SU-DHL-6 (cell line): Measurements from ENCODE around the gene CASP10.

ENCODE experiments used
- H2AFZ ChIP-seq: fragments of 200-600 bp; sonication (generic); 2 replicates; pipeline ENCODE4 v1.6.1; 2014; ENCODE audit warnings: low read depth, mild to moderate bottlenecking, moderate library complexity, mixed read lengths, antibody characterized with exemption, low read length; ENCODE audit not compliant: severe bottlenecking
- H3F3A ChIP-seq: fragments of 200-600 bp; shearing (Covaris generic); 2 replicates; pipeline ENCODE4 v1.6.0; 2016; ENCODE audit warnings: antibody characterized with exemption, mild to moderate bottlenecking; ENCODE audit not compliant: insufficient read depth
- H3K27ac ChIP-seq: fragments of 200-600 bp; sonication (generic); 2 replicates; pipeline ENCODE4 v1.5.1; 2016; ENCODE audit warnings: low read depth, mild to moderate bottlenecking, low read length, moderate library complexity, mixed read lengths
- H3K27me3 ChIP-seq: fragments of 200-600 bp; sonication (generic), shearing (Covaris generic); 2 replicates; pipeline ENCODE4 v1.6.0; 2014; ENCODE audit warnings: mild to moderate bottlenecking, low read length
- H3K36me3 ChIP-seq: fragments of 200-600 bp; sonication (generic); 2 replicates; pipeline ENCODE4 v1.6.1; 2014; ENCODE audit warnings: mild to moderate bottlenecking, low read length, mixed read lengths
- H3K4me2 ChIP-seq: fragments of 300-600, 200-600 bp; shearing (Covaris generic), sonication (generic); 2 replicates; pipeline ENCODE4 v1.6.0; 2014; ENCODE audit warnings: low read length, low read depth, mild to moderate bottlenecking; ENCODE audit not compliant: poor library complexity, severe bottlenecking
- H3K4me3 ChIP-seq: fragments of 200-600 bp; sonication (generic); 2 replicates; pipeline ENCODE4 v1.5.1; 2014; ENCODE audit warnings: antibody characterized with exemption, low read length, mild to moderate bottlenecking, mixed read lengths; ENCODE audit not compliant: insufficient read depth, poor library complexity, severe bottlenecking
- H3K79me2 ChIP-seq: fragments of 200-600 bp; sonication (generic); 2 replicates; pipeline ENCODE4 v1.6.1; 2014; ENCODE audit warnings: mild to moderate bottlenecking, low read length, moderate library complexity; ENCODE audit not compliant: insufficient read depth
- H3K9ac ChIP-seq: fragments of 200-600 bp; sonication (generic); 2 replicates; pipeline ENCODE4 v1.7.0; 2014; ENCODE audit warnings: mild to moderate bottlenecking, low read length
- H3K9me2 ChIP-seq: fragments of 200-600 bp; sonication (generic); replicated peaks from 2 replicates; pipeline ENCODE4 v1.6.1; 2014; ENCODE audit warnings: low read length; ENCODE audit not compliant: insufficient read depth
- H3K9me3 ChIP-seq: fragments of 200-600 bp; sonication (generic); 2 replicates; pipeline ENCODE4 v1.6.1; 2014; ENCODE audit warnings: low read length, mixed read lengths; ENCODE audit not compliant: insufficient read depth
- H4K20me1 ChIP-seq: fragments of 200-600 bp; sonication (generic); 2 replicates; pipeline ENCODE4 v1.6.1; 2014; ENCODE audit warnings: low read depth, mild to moderate bottlenecking, antibody characterized with exemption, low read length, moderate library complexity, mixed read lengths
- CTCF ChIP-seq: fragments of 200-600 bp; sonication (generic); IDR thresholded peaks from one replicate; pipeline ENCODE4 v1.5.1; 2017; ENCODE audit warnings: antibody characterized with exemption, mild to moderate bottlenecking, low read length, moderate library complexity; ENCODE audit not compliant: insufficient read depth, poor library complexity, severe bottlenecking
- EZH2phosphoT487 ChIP-seq: fragments of 200-600 bp; sonication (generic), shearing (Covaris generic); conservative IDR thresholded peaks from 2 replicates; pipeline ENCODE4 v1.6.1; 2018; ENCODE audit warnings: mild to moderate bottlenecking, antibody characterized with exemption, low read length, moderate library complexity, mixed read lengths

CASP10 gene

DNA sequence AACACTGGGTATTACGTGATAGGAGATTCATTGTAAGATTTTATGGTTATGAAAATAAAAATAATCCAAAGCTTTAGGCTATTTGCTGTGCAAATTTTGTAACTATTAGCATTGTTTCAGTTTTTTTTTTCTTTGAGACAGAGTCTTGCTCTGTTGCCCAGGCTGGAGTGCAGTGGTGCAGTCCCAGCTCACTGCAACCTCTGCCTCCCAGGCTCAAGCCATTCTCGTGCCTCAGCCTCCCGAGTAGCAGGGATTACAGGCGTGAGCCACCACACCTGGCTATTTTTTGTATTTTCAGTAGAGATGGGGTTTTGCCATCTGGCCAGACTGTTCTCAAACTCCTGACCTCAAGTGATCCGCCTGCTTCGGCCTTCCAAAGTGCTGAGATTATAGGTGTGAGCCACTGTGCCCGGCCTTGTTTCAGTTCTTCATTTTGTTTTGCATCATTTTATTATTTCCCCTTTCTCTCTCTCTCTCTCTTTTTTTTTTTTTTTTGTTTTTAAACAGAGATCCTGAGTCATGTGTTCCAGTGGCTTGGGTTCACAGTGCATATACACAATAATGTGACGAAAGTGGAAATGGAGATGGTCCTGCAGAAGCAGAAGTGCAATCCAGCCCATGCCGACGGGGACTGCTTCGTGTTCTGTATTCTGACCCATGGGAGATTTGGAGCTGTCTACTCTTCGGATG, 25.8 kb downstream of the CASP10 start:
- no peaks in the 10 kb centered on the region for H3K9me2 ChIP-seq
- no peaks in the 10 kb centered on the region for H3K36me3 ChIP-seq
- no peak overlapping the region for H2AFZ ChIP-seq
- H3K4me3 ChIP-seq, result no peak overlapping the region
- TF ChIP-seq EZH2phosphoT487, result no peak
- TF ChIP-seq CTCF, result no peak
- no peak overlapping the region for H3K27ac ChIP-seq
- no peaks in the 10 kb centered on the region for H3K79me2 ChIP-seq
- H3F3A ChIP-seq, result no peaks in the 10 kb centered on the region
- no peaks in the 10 kb centered on the region for H4K20me1 ChIP-seq
- no peak overlapping the region for H3K4me2 ChIP-seq
- H3K9me3 ChIP-seq, result no peaks in the 10 kb centered on the region
- H3K27me3 ChIP-seq, result no peaks in the 10 kb centered on the region
- no peak overlapping the region for H3K9ac ChIP-seq

DNA sequence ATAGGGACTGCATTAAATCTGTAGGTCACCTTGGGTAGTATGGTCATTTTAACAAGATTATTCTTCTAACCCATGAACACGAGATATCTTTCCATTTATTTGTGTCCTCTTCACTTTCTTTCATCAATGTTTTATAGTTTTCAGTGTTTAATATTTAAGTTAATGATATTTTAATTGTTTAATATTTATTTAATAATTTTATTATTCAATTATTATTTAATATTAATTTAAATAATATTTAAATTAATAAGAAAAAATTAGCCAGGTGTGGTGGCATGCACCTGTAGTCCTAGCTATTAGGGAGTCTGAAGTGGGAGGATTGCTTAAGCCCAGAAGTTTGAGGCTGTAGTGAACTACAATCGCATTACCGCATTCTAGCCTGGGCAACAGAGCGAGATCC, 33.0 kb downstream of the CASP10 start:
- no peaks in the 10 kb centered on the region for H3K9me2 ChIP-seq
- no peaks in the 10 kb centered on the region for H4K20me1 ChIP-seq
- no peak overlapping the region for H3K9ac ChIP-seq
- no peak overlapping the region for H3K4me3 ChIP-seq
- no peak overlapping the region for H3K4me2 ChIP-seq
- no peaks in the 10 kb centered on the region for H3K27me3 ChIP-seq
- no peak overlapping the region for H2AFZ ChIP-seq
- H3F3A ChIP-seq, result no peaks in the 10 kb centered on the region
- no peaks in the 10 kb centered on the region for H3K9me3 ChIP-seq
- no peaks in the 10 kb centered on the region for H3K36me3 ChIP-seq
- H3K79me2 ChIP-seq, result no peaks in the 10 kb centered on the region
- H3K27ac ChIP-seq, result no peak overlapping the region
- TF ChIP-seq EZH2phosphoT487 (no peak), CTCF (no peak)

- Histone ChIP-seq H3K4me3 (no peak overlapping the region), H3K9me3 (no peaks in the 10 kb centered on the region)
These were observed 34.0 kb downstream of the CASP10 start for GRCh38 chr2:201216918-201217317.

More at GRCh38 chr2:201216918-201217317, 34.0 kb downstream of the CASP10 start:
- no peak overlapping the region for H2AFZ ChIP-seq
- H3K79me2 ChIP-seq, result no peaks in the 10 kb centered on the region
- H3F3A ChIP-seq, result no peaks in the 10 kb centered on the region
- no peaks in the 10 kb centered on the region for H3K27me3 ChIP-seq
- H3K4me2 ChIP-seq, result no peak overlapping the region
- TF ChIP-seq CTCF (no peak), EZH2phosphoT487 (no peak)
- no peaks in the 10 kb centered on the region for H4K20me1 ChIP-seq
- H3K27ac ChIP-seq, result no peak overlapping the region
- no peaks in the 10 kb centered on the region for H3K9me2 ChIP-seq
- no peaks in the 10 kb centered on the region for H3K36me3 ChIP-seq
- no peak overlapping the region for H3K9ac ChIP-seq
